Daoy (cell line): ENCODE results near the gene FANCF. TPM values are rescaled to one million over a fixed set of nuclear protein-coding genes. Genes with fewer than 3 reads are reported as not detected.
A peak's percentile ranks its signal among the peaks of the same experiment; 100 is the strongest.
"Not testable (repeated sequence)": the region's sequence is repeated elsewhere in the genome, so short reads cannot be mapped to it uniquely, and the experiment has no call there.

Source experiments
- DNase-seq: peaks from one replicate; pipeline ENCODE4 v3.0.0-alpha.2; 2015; ENCODE audit warnings: low read depth
- total RNA-seq: library from RNA; depleted of rRNA; stranded (reverse); fragments of >200 nt; shearing (Covaris generic); gene quantifications from 2 replicates; pipeline ENCODE4 v1.2.3, GENCODE V29; 2014; rRNA removed

The FANCF gene
- total RNA-seq: 12.8 and 17.7 TPM in 2 replicates

- DNase-seq: peak; percentile 97
These were observed at the start of gene FANCF for GRCh38 chr11:22625448-22626287. Gene FANCF, minus strand, starts transcription at chr11:22625823. Its CDS starts 13 bp downstream, at chr11:22625810.

GRCh38 chr11:22674470-22675439 is 49.1 kb upstream of the FANCF start:
- no peak for DNase-seq

- no peak for DNase-seq
These were observed 46.1 kb upstream of the FANCF start for GRCh38 chr11:22671751-22672150.

GRCh38 chr11:22670830-22671229 is 45.2 kb upstream of the FANCF start:
- DNase-seq: peak; percentile 6

GRCh38 chr11:22669368-22669767 is 43.7 kb upstream of the FANCF start:
- no peak for DNase-seq

GRCh38 chr11:22668005-22668796 is 42.6 kb upstream of the FANCF start:
- no peak for DNase-seq

GRCh38 chr11:22666688-22667439 is 41.2 kb upstream of the FANCF start:
- DNase-seq: peak; percentile 61

- DNase-seq: no peak
These were observed 40.7 kb upstream of the FANCF start, which contains the start of gene GAS2 for GRCh38 chr11:22666325-22666687. Gene GAS2, plus strand, starts transcription at chr11:22666611. Its CDS starts 8,259 bp downstream, at chr11:22674870.

GRCh38 chr11:22659783-22660182 is 34.2 kb upstream of the FANCF start:
- no peak for DNase-seq

- no peak for DNase-seq
These were observed 31.6 kb upstream of the FANCF start for GRCh38 chr11:22657101-22657694.

GRCh38 chr11:22656130-22656529 is 30.5 kb upstream of the FANCF start:
- no peak for DNase-seq

- DNase-seq: not testable (repeated sequence)
These were observed 26.7 kb upstream of the FANCF start for GRCh38 chr11:22652346-22652745.

- DNase-seq: no peak
These were observed 15.9 kb upstream of the FANCF start for GRCh38 chr11:22641559-22641958.

GRCh38 chr11:22640862-22641261 is 15.2 kb upstream of the FANCF start:
- DNase-seq: no peak

GRCh38 chr11:22635689-22636088 is 10.1 kb upstream of the FANCF start:
- no peak for DNase-seq

- DNase-seq: peak; percentile 52
These were observed 9.4 kb upstream of the FANCF start for GRCh38 chr11:22634897-22635629.

- no peak for DNase-seq
These were observed 7.8 kb upstream of the FANCF start for GRCh38 chr11:22633354-22633902.

GRCh38 chr11:22627421-22627820 is 1.8 kb upstream of the FANCF start:
- DNase-seq: no peak

GRCh38 chr11:22626573-22627239 is 1.1 kb upstream of the FANCF start:
- DNase-seq: no peak
